ENCODE results near the gene GJA9.

- TF ChIP-seq CTCF (IDR thresholded peaks at IDR 0.05) (no peak), RCOR1 (IDR thresholded peaks at IDR 0.05; ENCODE audit: low read depth, low read length) (no peak), POLR2A (IDR thresholded peaks at IDR 0.05; ENCODE audit: low read length) (no peak), JUNB (IDR thresholded peaks at IDR 0.05) (no peak)
These were observed 11.6 kb upstream of the GJA9 start for GRCh38 chr1:38892976-38893375.

All from A549 (cell line).